H1 (cell line): Measurements from ENCODE around the gene PAN2. TPM values are rescaled to one million over a fixed set of nuclear protein-coding genes. Genes with fewer than 3 reads are reported as not detected.

Source experiments
- ATF3 ChIP-seq: IDR thresholded peaks from 2 replicates; pipeline ENCODE4 v1.6.1; 2011; ENCODE audit warnings: low read depth, mild to moderate bottlenecking, low read length; ENCODE audit not compliant: insufficient read depth
- CBX8 ChIP-seq: fragments of 300-800, 300-1000 bp; sonication (generic); IDR thresholded peaks from 2 replicates; pipeline ENCODE4 v1.7.1; 2016; ENCODE audit warnings: low read depth, low read length, borderline replicate concordance
- CHD2 ChIP-seq: IDR thresholded peaks from 2 replicates; pipeline ENCODE4 v1.6.1; 2012; ENCODE audit warnings: low read length, improper control_type of control experiment
- CHD7 ChIP-seq: fragments of 300-600 bp; sonication (generic); IDR thresholded peaks from 2 replicates; pipeline ENCODE4 v1.7.1; 2012; ENCODE audit warnings: low read length, moderate library complexity, mild to moderate bottlenecking, inconsistent platforms; ENCODE audit not compliant: insufficient replicate concordance
- E2F6 ChIP-seq: IDR thresholded peaks from 2 replicates; pipeline ENCODE4 v1.6.1; 2012; ENCODE audit warnings: inconsistent platforms
- HDAC2 ChIP-seq, 2 experiments: fragments of 300-600 bp in 1 of 2; sonication (generic) in 1 of 2; IDR thresholded peaks; 2 replicates each; pipeline ENCODE4 v1.6.1; 2011 to 2012; ENCODE audit warnings: low read depth in 2 of 2, low read length in 2 of 2, mild to moderate bottlenecking in 2 of 2, moderate library complexity in 2 of 2, borderline replicate concordance in 1 of 2, inconsistent platforms in 1 of 2
- KDM5A ChIP-seq: fragments of 200-600 bp; IDR thresholded peaks from 2 replicates; pipeline ENCODE4 v1.7.1; 2012; ENCODE audit warnings: mild to moderate bottlenecking, low read length, inconsistent platforms, mixed read lengths
- RBBP5 ChIP-seq: IDR thresholded peaks from 2 replicates; pipeline ENCODE4 v1.7.1; 2012; ENCODE audit warnings: low read depth, mild to moderate bottlenecking, inconsistent platforms, low read length, moderate library complexity, borderline replicate concordance
- RNF2 ChIP-seq: fragments of 200-900, 300-1000 bp; sonication (generic); IDR thresholded peaks from 2 replicates; pipeline ENCODE4 v1.7.1; 2016; ENCODE audit warnings: borderline replicate concordance, low read depth, mild to moderate bottlenecking, antibody characterized with exemption, low read length; ENCODE audit not compliant: poor library complexity, severe bottlenecking; ENCODE audit errors: missing control alignments
- TEAD4 ChIP-seq: IDR thresholded peaks from 2 replicates; pipeline ENCODE4 v1.6.1; 2012; ENCODE audit warnings: low read depth, low read length, inconsistent platforms, mixed read lengths
- polyA plus RNA-seq, 7 experiments: library from polyadenylated mRNA; depleted of rRNA in 3 of 7; stranded (reverse) in 5 of 7; unstranded in 2 of 7; fragments of >200 nt in 5 of 7; fragments of 200-250 nt in 2 of 7; gene quantifications; 1 replicate in 5 of 7; 2 replicates in 1 of 7; 4 replicates in 1 of 7; pipeline versions ENCODE4 v1.2.1 to v1.2.3, GENCODE V29; 2011 to 2013; ENCODE audit warnings: missing spikeins in 2 of 7, mixed read lengths in 2 of 7
- total RNA-seq: library from RNA; stranded (reverse); fragmentation: NEBNext Ultra II Directional; extraction: Animal tissue kit (Norgen Biotek cat#: 25700); gene quantifications from 2 replicates; pipeline ENCODE4 v1.2.1, GENCODE V29; 2021

Gene PAN2
- total and polyA plus RNA-seq, 2 of the 8 experiments (the other 6 are each of a cell fraction or from before 2014, with no cell fraction given) = 29.6 to 36.7 TPM

- no peak for TF ChIP-seq CHD7
- no peak for TF ChIP-seq RNF2
- TF ChIP-seq KDM5A = no peak
- TF ChIP-seq E2F6 = no peak
- no peak for TF ChIP-seq CHD2
- no peak for TF ChIP-seq CBX8
- no peak for TF ChIP-seq RBBP5
- no peak for TF ChIP-seq ATF3
- TF ChIP-seq TEAD4 = no peak
- TF ChIP-seq HDAC2 (IDR thresholded peaks at IDR 0.05; ENCODE audit: borderline replicate concordance in 1 of 2, low read depth in 2 of 2, low read length in 2 of 2) = no peak
These were observed 12.9 kb upstream of the PAN2 start (continued) for GRCh38 chr12:56346675-56347074.
